ENCODE results near the gene ARHGAP22. TPM values are rescaled to one million over a fixed set of nuclear protein-coding genes. Genes with fewer than 3 reads are reported as not detected.

ARHGAP22 gene
- total RNA-seq, 1 donor from 2014 or later = 64.5 TPM

DNA sequence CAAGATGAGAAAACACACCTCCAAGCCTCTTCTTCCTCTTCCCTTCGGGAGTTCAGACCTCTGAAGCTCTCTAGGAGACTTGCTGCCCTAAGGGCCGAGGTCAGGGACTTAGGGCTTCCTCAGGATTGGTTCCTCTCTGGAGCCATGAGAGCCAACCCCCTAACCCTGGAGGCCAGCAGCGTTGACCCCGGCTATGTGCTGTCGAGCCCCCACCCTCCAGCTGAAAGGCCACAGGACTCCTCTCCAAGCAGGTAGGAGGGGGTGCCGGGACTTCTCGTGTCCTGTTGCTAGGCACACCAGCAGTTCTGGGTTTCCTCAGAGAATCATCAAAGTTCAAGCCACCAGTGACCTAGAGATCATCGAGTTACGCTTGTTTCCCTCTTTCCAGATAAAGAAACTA is 87.4 kb downstream of the ARHGAP22 start:
- DNase-seq (ENCODE audit: extremely low read depth, low read depth, low spot score) = no peak

DNA sequence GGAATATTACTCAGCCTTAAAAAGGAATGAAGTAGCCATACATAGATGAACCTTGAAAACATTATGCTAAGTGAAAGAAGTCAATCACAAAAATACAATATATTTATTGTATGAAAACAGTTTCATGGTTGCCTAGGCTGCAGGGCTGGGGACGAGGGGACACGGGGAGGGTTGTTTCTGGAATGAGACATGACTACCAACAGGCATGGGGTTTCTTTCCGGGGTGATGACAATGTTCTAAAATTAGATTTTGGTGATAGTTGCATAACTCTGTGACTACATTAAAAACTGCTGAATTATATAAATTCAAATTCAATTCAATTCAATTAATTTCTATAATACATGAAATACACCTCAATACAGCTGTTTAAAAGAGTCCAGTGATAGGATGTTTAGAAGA is 88.0 kb downstream of the ARHGAP22 start:
- no peak for DNase-seq (ENCODE audit: extremely low read depth, low read depth, low spot score)

- no peak for DNase-seq (ENCODE audit: extremely low read depth, low read depth, low spot score)
Measured at GRCh38 chr10:48514916-48515315, 90.0 kb downstream of the ARHGAP22 start.

DNA sequence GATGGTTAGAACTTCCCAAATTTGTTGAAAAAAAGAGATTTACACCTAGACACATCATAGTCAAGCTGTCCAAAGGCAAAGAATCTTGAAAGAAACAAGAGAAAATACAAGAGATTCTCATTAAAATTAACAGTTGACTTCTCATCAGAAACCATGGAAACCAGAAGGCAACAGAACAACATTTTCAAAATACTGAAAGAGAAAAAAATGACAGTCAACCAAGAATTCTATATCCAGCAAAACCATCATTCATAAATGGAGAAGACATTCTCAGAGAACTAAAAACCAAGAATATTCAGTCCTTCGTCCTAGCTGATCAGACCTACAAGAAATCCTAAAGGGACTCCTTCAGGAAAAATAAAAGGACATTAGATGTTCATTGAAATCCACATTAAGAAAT is 90.6 kb downstream of the ARHGAP22 start:
- DNase-seq (ENCODE audit: extremely low read depth, low read depth, low spot score) = no peak

GRCh38 chr10:48512861-48513260 is 92.0 kb downstream of the ARHGAP22 start:
- DNase-seq (ENCODE audit: extremely low read depth, low read depth, low spot score) = no peak

DNA sequence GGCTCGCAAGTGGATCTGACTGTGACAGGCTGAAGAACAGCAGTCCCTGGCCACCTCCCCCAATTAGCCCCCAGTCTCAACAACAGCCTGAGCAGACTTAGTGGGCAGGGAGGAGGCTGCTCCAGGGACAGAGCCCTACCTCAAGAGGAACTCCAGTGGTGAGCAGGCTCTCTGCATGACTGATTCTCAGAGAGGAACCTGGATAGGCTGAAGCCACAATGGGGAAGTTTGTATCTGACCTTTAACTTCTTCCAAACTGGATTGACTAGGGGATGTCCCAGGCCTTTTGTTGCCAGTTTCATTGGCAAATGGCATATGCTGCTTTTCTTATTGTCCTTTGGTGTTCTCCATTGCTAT is 93.0 kb downstream of the ARHGAP22 start:
- no peak for DNase-seq (ENCODE audit: extremely low read depth, low read depth, low spot score)

- no peak for DNase-seq (ENCODE audit: extremely low read depth, low read depth, low spot score)
Measured at GRCh38 chr10:48511066-48511874, 93.6 kb downstream of the ARHGAP22 start.

DNA sequence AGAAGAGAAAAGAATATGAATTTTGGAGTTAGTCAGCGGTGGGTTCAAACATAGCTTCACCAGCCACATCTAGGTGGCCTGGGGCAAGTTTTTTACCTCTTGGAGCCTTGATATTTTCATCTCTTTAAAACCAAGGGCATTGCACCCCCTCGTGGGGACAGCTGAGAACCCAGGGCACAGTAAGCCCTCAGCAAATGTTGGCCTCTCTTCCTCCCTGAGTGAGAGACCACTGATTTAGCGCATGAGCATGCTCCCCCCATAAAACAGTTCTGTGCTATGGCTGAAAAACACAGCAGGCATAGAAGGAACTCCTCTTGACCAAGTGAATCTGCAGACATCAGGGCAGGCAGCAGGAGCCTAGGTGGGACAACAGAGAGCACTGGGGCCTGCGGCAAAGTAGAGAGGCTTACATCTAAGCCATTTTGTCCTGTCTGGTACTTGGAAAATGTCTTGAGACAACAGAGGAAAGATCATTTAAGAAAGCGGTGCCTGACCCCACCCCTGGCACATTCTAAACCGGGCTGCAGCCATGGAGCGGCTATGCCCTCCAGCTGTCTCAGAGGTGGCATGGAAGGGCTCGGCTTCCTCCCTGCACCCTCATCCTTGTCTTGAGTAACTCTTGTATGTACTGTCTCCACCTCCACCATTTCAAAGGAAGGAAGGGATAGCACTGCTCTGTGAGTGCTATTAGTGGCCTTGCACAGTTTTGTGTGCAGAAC is 94.7 kb downstream of the ARHGAP22 start:
- DNase-seq (ENCODE audit: extremely low read depth, low read depth, low spot score) = no peak

GRCh38 chr10:48508791-48509772 is 95.8 kb downstream of the ARHGAP22 start:
- DNase-seq (ENCODE audit: extremely low read depth, low read depth, low spot score) = no peak

DNA sequence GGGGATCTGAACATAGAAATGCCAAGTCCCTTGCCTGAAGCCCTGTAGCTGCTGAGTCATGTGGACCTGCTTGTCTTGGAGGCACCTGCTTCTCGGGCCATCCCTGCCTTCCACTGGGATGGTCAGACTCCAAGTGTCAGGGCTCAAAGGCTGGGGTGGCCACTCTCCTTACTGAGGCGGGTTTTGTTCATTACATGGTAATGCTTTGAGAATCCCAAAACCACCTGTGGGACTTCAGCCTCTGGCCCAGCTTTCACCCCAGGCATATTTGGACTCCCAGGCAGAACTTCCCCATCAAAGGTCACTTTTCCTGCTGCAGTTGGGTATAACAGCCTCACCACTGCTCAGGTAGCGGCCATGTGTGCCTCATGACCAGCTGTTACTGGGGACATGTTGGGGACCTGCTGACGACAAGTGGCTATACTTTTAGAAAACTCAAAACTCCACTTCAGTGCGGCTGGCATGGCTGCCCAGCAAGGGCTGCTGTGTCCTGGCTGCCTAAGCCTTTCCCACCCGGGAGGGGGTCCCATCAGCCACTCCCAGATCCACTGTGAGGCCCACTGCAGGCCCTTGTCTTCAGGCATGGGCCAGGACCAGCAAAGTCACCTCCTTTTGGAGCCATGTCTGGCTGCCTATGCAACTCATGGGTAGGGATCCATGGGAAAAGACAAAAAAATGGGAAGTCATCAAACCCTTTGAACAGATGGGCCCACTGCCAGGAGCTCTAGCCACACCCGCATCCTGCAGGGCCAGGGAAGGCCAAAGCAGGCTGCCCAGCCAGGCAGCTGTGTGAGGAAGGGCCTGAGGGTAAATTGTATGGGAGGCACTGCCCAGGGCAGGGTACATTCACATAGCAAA is 96.7 kb downstream of the ARHGAP22 start:
- no peak for DNase-seq (ENCODE audit: extremely low read depth, low read depth, low spot score)

DNA sequence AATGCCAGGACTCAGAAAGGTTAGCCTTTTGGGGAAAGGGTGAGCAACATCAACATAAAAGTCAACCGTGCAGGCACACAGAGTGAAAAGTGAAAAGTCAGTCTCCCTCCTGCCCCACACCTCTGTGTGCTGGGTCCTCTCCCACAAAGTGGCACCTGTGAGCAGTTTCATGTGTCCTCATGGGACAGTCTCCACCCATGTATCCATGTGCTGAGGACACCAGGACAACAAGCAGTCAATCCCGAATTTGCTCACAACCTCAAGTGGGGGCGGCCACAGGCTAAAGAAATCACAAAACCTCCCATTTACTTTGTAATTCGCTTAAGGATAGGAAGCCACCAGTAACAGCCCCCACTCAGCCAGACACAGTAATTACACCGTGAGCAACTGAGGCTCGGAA is 97.4 kb downstream of the ARHGAP22 start:
- no peak for DNase-seq (ENCODE audit: extremely low read depth, low read depth, low spot score)

- DNase-seq (ENCODE audit: extremely low read depth, low read depth, low spot score) = no peak
Measured at GRCh38 chr10:48506147-48506917, 98.5 kb downstream of the ARHGAP22 start.

DNA sequence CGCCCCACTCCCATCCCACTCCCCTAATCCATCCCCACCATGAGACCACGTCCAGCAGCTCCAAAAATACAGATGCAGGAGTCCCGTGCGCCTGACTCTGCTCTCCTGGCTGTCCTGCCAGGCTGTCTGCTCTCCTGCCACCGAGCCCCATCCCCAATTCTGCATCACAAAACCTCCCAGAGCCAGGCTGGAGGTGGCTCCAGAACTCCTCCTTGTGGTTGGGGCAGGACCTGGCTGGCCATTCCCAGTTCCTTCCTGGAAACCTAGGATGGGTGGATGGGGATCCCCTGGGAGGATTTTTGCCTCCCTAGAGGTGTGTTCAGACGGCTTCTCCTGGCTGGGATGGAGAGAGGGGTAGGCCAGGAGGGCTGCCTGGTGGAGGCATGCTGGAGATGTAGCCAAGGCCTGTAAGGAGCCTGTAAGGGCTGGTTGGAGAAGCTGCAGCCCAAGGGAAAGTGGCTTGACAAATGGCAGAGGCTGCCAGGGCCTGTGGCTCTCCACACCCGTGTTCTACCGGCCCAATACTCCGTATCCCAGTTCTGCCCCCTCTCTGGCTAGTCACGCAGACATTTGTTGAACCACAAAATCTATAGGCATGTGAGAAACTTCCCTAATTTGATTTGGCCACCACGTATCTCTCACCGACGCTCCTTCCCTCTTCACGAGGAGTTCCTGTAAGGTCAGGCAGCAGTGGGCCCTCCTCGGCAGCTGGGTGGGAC is 99.3 kb downstream of the ARHGAP22 start:
- DNase-seq (ENCODE audit: extremely low read depth, low read depth, low spot score) = no peak

DNA sequence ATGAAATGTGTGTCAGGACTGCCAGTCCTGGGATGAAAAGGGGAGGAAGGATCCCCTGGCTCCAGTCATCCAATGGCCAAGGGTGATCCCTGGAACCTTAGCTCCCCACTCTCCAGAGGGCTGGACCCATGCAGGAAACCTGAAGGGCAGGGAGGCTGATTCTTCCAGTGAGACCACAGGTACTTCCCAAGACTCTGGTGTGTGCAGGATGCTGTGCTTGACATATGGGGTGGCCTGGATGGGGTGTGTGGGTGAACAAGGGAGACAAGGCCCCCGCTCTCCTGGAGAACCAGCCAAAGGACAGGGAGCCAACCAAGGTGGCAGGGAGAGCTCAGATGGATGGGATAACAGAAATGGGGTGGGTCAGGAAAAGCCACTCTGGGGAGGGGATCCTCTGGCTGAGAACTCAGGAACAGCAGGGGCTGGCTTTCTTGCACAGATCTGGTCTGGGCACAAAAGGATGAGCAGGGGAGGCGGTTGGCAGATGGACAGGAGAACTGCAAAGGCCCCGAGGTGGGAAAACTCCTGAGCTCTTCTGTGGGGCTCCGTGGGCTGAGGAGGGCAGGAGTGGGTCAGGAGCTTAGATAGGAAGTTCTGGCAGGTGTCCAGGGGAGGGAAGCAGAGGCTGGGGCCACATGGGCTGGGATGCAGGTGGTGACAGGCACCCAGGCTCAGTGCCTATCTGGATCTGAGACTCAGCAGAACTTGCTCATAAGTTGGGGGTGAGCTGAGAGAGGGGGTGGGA is 100.6 kb downstream of the ARHGAP22 start:
- DNase-seq (ENCODE audit: extremely low read depth, low read depth, low spot score) = no peak

DNA sequence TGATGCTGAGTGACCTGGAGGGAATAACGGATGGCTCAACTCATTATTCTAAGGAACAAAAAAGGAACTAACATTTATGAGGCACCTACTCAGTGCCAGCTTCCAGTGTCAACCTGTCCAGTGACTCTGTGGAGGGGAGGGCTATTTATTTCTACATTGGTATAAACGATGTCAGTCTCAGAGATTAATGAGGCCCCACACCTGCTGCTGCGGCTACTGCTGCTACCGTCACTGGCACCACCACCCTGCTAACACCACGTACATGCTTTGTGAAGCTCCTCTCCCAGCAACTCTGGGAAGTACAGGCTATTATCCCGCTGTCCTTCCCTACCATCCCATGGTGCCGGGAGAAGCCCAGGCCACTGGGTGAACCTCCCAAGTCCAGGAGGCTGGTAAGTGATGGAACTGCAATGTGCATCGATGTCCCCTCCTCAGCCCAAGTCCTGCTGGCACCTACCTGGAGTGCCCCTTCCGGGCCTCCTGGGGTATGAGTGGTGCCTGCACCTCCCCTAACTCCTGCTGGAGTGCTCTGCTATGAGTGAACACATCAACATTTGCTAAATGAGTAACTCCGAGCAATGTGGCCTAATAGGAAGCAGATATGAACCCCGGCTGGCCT is 101.5 kb downstream of the ARHGAP22 start:
- DNase-seq (ENCODE audit: extremely low read depth, low read depth, low spot score) = no peak

- DNase-seq (ENCODE audit: extremely low read depth, low read depth, low spot score) = no peak
Measured at GRCh38 chr10:48502791-48503190, 102.1 kb downstream of the ARHGAP22 start.
